ENCODE measurements around the gene TMEM161B. TPM values are rescaled to one million over a fixed set of nuclear protein-coding genes. Genes with fewer than 3 reads are reported as not detected.
"Not testable (repeated sequence)": the region's sequence is repeated elsewhere in the genome, so short reads cannot be mapped to it uniquely, and the experiment has no call there.

TMEM161B gene
- total RNA-seq, result 24.9 TPM

DNA sequence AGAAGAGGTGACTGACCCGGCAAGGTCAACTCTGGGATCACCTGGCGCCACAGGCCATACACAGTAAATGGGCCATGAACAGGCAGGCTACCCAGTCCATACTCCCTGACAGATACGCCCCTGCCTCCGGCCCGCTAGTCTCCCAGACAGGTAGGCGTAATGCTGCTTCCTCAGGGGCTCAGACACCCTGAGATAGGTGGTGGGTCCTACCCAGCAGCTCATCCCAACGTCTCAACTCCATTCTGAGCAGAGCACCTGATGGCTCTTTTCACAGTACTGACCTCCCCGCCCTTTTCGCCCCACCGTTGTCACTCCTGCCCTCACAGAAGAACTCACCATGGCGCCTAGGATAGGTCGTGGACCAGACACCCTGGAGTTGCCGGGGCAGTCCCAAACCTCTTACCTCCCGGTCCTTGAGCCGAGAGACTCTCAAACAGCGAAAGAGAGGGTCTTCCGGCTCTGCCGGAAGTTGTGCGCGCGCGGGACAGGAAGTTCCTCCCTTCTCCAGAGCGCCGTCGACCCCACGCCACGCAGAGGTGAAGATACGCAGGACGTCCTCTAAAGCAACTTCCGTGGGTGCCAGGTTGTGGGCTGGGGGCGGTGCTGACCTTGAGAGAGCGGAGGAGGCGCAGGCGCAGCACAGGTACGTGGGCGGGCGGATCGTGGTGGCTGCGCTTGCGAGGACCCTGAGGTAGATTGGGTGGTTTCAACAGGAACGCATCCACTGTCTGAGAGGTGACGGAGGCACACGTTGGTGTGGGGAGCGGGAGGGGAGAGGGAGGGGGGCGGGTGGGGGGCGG, at the start of gene TMEM161B:
Gene TMEM161B, minus strand, starts transcription at position 461 of the 800 bp plus-strand sequence. Its CDS starts 122 bp downstream, at position 339.
- DNase-seq, result peak; percentile 27

DNA sequence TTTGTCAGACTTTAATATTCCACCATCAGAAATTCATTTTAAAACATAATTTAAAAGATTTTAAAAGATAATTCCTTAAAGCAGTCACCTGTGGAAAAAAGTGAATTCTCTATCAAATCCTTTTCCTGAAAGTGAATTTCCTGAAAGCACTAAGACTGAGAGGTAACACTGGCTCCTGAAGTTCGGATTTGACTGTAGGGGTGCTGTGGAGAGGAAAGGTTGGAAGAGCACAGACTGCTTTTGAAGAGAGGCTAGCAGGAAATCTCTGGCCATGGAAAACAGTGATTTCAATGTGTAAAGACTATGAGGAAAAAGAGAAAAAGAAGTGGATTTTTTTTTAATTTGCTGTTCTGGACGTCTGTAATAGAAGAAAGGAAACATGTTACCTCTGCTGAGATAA, 35.7 kb upstream of the TMEM161B start:
- DNase-seq, result no peak

DNA sequence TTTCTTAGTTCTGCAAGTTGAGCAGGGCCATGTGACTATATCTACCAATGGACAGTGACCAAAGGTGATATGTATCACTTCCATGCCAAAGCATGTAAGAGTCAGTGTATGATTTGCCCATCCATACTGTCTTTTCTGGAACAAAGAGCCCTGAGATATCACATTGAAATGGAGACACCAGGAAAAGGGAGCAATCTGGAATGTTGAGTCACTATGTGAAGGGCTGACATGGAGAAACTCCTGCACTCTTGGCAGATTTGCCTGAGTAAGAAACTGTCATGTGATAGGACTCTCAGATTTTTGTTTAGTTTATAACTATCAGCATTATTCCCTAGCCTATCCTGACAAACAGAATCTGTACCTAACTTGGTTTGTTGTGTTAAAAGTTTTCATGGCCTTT, 29.8 kb upstream of the TMEM161B start:
- DNase-seq, result no peak

DNA sequence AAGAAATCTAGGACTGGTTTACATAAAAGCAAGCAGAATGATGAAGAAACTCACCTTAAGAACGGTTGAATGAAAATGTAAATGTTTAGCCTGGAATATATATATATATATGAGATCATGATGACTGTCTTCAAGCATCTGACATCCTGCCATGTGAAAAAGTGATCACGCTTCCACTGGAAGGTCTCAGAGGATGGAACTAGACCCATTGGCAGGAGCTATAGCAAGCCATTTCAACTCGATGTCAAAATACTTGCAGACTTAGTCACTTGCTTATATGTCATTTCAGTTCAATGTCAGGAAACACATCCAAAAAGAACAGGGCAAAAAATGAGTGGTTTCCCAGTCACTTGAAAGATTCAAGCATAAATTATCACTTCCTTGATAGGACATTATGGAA, 22.2 kb upstream of the TMEM161B start:
- DNase-seq, result no peak

DNA sequence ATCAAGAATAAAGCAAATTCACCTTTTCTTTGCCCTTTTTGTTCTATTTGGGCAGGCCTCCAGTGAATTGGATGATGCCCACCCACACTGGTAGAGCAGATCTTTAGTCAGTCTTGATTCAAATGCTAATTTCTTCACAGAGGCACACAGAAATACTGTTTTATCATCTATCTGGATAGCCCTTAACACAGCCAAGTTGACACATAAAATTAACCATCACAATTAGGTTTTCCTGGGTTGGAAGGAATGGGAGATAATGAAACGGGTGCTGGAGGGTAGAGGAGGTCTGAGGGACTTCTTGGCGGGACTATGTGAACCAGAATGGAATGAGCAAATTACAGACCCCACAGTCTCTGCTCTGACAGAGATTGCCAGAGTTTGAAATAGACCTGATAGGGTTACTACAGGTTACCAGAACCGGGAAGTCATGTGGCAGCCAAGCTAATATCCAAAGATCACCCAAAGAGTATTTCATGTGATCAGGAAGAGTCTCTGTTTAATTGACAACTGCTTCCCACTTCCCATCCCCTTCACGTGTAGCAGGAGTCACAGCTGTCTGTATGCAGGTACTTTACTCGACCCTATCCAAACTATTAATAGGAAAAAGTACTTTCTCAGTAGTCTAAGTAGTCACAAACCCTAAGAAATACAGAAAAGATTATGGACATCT, 20.0 kb upstream of the TMEM161B start:
- DNase-seq, result no peak

DNA sequence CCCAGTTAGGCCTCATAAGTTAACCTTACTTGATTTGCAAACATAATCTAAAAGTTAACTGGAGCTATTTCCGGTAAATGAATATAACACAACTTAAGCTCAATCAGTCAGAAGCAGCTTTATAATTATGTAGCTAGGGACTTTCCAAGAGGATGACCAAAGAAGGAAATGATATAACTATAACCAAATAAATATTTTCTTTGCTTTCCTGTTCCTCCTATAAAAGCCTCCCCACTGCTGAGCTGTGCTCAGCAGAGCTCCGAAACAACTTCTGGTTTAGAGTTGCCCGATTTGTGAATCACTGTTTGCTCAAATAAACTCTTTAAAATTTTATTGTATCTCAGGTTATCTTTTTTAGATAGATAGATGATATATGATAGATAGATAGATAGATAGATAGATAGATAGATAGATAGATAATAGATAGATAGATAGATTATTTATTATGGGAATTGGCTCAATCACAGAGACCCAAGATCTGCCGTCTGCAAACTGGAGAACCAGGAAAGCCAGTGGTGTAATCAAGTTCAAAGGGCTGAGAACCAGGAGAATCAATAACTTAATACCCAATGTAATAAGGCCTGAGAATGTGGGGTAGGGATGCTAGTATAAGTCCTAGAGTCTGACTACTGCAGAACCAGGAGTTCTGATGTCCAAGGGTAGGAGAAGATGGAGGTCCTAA, 19.3 kb upstream of the TMEM161B start:
- no peak for DNase-seq

DNA sequence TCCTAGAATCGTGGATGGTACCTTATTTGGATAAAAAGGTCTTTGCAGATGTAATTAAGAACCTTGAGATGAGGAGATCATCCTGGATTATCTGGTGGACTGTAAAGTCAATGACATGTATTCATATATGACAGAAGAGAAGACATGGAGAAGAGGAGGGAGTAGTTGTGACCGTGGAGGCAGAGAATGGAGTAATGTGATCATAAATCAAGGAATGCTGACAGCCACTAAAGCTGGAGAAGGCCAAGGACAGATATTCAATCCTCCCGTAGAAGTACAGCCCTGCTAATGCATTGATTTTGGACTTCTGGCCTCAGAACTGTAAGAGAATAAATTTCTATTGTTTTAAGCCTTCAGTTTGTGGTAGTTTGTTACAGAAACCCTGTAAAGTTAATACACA, 18.7 kb upstream of the TMEM161B start:
- no peak for DNase-seq

DNA sequence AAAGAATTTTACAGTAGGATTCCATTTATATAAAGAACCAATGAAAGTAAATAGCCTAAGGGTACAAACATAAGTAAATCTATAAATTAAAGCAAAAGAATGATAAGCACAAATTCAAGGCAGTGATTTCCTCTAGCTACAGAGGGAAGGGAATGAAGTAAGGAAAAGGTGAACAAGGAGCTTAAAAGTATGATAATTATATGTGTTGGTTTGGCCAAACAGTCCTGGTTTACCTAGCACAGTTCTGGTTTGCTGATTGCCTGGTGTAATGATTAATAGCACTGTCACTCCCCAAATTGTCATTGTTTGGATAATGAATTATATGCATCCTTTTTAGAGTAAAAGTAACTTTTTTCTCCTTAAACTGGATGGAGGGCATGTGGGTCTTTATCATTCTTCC, 15.0 kb upstream of the TMEM161B start:
- no peak for DNase-seq

DNA sequence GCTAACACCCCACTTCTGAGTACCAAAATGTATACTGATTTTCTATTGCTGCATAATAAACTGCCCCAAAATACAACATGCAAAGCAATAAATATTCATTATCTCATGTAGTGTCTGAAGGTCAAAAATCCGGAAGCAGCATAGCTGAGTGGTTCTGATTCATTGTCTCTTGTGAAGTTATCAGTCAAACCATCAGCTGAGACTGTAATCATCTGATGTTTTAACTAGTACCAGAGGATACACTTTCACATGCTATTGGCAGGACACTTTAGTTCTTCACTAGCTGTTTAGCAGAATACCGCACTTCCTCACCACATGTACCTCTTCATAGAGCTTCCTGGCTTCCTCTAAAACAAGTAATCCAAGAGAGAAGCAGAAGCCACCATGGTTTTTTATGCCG, 12.7 kb upstream of the TMEM161B start:
- no peak for DNase-seq

DNA sequence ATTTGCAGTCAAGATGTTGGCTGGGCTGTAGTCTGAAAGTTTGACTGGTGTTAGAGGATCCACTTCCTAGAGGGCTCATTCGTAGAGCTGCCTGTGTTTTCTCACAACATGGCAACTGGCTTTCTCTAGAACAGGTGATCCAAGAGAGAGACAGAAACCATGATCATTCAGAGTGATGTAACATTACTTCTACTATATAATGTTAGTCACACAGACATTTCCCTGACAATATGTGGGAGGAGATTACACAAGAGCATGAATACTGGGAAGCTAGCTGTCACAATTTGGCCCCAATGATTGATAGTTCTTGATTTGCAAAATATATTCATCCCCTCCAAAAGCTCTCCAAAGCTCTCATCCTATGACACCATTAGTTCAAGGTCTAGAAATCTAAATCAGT, 10.9 kb upstream of the TMEM161B start:
- no peak for DNase-seq

DNA sequence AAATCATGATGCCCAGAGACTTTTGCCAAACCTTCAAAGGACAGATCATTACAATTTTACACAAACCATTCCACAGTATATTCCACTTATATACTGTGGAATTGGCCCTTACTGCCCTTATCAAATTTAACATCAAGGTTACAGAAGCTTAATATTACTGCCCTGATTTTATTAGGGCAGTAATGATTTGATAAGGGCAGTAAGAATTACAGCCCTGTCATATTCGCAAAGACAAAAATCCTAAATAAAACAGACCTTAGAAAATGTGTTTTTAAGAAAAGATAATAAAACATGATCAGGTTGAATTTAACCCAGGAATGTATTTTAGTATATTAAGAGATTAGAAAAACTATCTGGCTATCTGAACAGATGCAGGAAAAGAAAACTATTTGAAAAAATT, 7.7 kb upstream of the TMEM161B start:
- DNase-seq, result no peak

DNA sequence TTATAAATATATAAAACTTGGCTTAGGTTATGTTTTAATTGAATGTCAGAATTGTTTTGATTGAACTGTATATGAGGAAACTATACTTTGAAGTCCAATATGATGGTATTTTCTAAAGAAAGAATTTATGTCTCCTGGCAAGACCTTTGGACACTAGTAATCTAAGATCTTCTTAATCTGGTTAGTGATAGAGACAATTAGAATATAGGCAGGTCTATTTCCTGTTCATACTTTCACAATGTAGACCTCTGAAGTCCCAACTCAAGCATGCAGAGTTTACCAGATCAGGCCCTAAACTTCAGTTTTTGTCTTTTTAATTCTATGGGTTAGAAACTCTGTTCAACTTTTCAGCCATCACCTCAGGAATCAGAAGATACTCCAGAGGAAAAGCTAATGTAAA, 6.9 kb upstream of the TMEM161B start:
- DNase-seq, result no peak

DNA sequence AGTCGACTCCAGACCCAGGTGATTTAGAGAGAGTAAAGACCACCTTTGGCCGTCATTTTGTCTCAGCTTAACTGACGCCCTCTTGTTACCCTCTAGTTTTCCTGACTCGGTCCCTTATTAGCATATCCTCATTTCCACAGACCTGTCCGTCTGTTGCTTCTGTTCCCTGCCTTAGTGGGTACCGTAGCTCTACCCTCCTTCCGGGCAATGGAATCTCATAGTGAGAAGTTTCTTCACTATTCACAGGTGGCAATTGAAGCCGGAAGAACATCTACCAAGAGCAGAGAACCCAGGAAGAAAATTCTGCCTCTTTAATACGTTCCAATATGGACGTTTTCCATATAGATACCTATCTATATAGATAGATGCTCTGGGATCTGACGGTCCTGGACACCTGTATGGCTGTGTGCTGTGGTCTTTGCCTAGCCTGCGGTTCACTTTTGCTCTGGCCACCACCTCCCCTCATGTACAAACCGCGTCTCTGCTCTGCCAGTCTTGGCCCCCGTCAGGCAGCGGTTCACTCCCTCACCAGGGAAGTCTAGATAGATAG, 652 bp upstream of the TMEM161B start:
- no peak for DNase-seq

DNA sequence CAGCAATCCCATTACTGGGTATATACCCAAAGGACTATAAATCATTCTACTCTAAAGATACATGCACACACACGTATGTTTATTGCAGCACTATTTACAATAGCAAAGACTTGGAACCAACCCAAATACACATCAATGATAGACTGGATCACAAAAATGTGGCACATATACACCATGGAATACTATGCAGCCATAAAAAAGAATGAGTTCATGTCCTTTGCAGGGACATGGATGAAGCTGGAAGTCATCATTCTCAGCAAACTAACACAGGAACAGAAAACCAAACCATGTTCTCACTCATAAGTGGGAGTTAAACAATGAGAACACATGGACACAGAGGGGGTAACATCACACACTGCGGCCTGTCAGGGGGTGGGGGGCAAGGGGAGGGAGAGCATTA, 4.1 kb downstream of the TMEM161B start:
- DNase-seq, result not testable (repeated sequence)

DNA sequence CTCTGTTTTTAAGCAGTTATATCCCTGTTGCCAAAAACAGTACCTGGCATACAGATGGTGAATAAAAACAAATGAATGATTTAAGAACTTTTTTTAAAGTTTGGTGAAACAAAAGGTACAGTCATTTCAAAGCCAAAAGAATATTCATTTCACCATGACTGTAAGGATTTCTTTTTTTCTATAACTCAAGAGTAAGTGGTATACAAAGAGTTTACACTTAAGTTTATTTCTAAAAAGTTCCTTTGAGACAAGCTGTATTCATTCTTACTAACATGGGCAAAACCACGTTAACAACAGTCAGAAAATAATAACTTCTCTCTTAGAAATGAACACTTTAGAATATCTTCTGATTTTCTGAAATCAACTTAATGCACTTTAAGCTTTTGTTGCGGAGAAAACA, 5.3 kb downstream of the TMEM161B start:
- DNase-seq, result no peak

DNA sequence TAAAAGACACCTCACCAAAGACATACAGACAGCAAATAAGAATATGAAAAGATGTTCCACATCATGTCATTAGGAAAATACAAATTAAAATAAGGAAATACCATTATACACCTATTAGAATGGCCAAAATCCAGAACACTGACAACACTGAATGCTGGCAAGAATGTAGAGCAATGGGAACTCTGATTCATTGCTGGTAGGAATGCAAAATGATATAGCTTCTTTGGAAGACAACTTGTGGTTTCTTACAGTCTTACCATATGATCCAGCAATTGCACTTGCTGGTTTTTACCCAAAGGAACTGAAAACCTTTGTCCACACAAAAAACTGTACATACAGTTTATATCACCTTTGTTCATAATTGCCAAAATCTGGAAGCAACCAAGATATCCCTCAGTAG, 6.5 kb downstream of the TMEM161B start:
- DNase-seq, result no peak

DNA sequence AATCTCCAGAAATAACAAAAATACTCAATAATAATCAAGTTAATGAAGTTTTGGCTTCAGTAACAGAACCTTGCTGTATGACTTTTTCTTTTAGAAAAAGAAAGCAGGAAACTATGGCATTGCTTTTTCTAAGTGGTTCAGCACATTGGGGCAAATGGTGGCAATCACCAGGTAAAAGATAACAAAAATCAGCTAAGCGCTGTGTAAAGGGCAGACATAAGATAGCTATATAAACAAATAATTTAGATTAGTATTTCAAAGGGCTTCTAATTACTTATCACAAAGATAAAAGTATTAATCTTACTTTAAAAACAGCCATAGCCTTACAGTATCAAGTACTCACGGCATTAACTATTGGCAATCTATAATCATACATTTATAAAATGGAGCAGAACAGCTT, 10.0 kb downstream of the TMEM161B start:
- DNase-seq, result no peak

DNA sequence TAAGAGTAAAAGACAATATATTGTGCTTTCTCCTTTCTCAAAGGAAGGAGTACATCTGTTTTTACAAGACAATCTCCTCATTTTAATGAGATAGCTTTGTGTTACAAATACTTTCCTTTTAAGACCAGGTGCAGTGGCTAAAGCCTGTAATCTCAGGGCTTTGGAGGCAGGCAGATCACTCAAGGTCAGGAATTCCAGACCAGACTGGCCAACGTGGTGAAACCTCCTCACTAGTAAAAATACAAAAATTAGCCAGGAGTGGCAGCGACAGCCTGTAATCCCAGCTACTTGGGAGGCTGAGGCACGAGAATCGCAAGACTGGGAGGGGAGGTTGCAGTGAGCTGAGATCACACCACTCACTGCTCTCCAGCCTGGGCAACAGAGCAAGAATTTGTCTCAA, 11.8 kb downstream of the TMEM161B start:
- no peak for DNase-seq

DNA sequence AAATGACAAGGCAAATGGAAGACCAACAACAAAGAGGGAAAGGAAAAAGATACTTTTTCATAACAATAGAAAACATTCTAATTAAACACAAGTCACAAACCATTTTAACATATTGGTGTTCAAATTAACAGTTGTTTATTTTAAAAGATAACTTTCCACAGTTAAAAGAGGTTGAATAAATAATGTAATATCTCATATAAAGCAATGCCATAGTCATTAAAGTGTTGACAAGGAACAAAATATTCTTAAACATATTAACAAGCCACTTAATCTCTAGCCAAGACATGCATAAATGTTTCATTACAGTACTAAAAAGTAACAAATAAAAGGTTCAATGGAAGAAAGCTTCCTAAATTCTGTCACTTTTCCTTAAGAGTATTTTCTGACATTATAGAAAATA, 12.6 kb downstream of the TMEM161B start:
- no peak for DNase-seq

DNA sequence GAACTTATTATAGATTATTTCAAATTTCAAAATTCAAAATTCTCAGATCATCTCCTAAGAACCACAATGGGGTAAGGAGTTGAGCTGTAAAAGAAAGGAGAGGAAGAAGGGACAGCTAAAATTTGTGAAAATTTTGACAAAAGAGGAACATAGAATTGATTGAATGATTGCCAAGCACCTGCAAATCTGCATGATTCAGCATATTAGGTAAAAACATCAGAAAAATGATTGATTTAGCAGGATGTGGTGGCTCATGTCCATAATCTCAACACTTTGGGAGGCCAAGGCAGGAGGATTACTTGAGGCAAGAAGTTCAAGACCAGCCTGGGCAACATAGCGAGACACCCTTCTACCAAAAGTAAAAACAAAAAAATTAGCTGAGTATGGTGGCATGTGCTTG, 14.3 kb downstream of the TMEM161B start:
- no peak for DNase-seq

DNA sequence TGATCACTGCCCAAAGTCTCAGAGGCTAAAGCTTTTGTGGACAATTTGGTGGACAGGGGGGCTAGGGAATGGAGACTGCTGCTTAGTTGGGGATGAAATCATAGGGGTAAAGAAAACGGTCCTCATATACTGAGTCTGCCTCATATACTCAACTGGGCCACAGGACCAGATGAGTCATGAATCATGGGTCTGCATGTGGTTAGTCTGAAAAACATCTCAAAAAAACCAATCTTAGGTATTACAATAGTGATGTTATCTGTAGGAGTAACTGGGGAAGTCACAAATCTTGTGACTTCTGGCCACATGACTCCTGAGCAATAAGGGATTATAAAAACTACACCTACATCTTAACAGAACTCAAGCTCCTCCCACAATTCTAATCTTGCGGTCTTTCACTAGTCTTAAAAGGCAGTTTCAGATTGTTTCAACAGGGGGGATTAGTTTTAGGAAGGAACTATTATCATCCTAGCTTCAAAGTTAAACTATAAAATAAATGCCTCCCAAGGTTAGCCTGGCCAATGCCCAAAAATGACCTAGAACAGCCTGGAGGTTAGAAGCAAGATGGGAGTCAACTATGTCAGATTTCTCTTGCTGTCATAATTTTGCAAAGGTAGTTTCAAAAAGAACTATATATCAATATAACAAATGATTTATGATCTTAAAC, 17.5 kb downstream of the TMEM161B start:
- no peak for DNase-seq

DNA sequence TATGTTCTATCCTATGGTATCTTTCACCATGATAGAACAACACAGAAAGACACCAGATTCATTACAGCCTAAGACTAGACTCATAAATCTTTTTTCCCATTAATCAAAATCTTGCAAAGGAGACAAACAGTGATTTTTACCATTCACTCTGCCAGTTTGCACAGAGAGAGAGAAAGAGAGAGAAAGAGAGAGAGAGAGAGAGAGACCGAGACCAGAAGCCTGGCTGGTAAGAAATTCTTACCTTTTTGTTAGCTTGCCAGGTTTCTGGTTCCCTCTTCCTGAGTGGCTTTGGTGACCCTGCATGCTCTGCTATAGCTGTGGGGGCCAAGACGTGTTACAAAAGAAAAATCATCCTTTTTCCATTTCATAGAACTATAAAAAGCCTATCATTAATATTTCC, 18.6 kb downstream of the TMEM161B start:
- no peak for DNase-seq
